Measurements from ENCODE around the gene SAP30.

Gene SAP30

GRCh38 chr4:173370477-173371291 lies at the start of gene SAP30:
Gene SAP30 (plus strand): TSS chr4:173370954. CDS start chr4:173371183, 229 bp downstream.
- DNase-seq = peak; percentile 99

GRCh38 chr4:173325007-173325736 lies 45.6 kb upstream of the SAP30 start:
- no peak for DNase-seq

- DNase-seq = no peak
These were observed 42.4 kb upstream of the SAP30 start for GRCh38 chr4:173328236-173328901.

GRCh38 chr4:173330590-173330989 lies 40.2 kb upstream of the SAP30 start:
- no peak for DNase-seq

GRCh38 chr4:173332021-173332487 lies 38.7 kb upstream of the SAP30 start:
- no peak for DNase-seq

GRCh38 chr4:173332963-173333657 lies 37.6 kb upstream of the SAP30 start:
- peak; percentile 69 for DNase-seq

GRCh38 chr4:173333658-173334084 lies 37.1 kb upstream of the SAP30 start:
- DNase-seq = peak; percentile 82

GRCh38 chr4:173334085-173334890 lies 36.5 kb upstream of the SAP30 start, which contains the start of gene HMGB2:
Gene HMGB2 (minus strand): TSS chr4:173334358. CDS start chr4:173333649, 709 bp downstream.
- DNase-seq = peak; percentile 100

GRCh38 chr4:173334891-173335752 lies 35.6 kb upstream of the SAP30 start:
- DNase-seq = peak; percentile 78

GRCh38 chr4:173337463-173337862 lies 33.3 kb upstream of the SAP30 start:
- DNase-seq = no peak

- no peak for DNase-seq
These were observed 26.8 kb upstream of the SAP30 start for GRCh38 chr4:173343832-173344397.

GRCh38 chr4:173345648-173346047 lies 25.1 kb upstream of the SAP30 start:
- no peak for DNase-seq

GRCh38 chr4:173346074-173346473 lies 24.7 kb upstream of the SAP30 start:
- DNase-seq = no peak

- no peak for DNase-seq
These were observed 23.3 kb upstream of the SAP30 start for GRCh38 chr4:173347467-173347866.

- DNase-seq = no peak
These were observed 12.8 kb upstream of the SAP30 start for GRCh38 chr4:173357939-173358338.

- no peak for DNase-seq
These were observed 10.1 kb upstream of the SAP30 start for GRCh38 chr4:173360587-173361221.

GRCh38 chr4:173362666-173363065 lies 8.1 kb upstream of the SAP30 start:
- DNase-seq = no peak

- peak; percentile 64 for DNase-seq
These were observed 5.3 kb upstream of the SAP30 start for GRCh38 chr4:173365359-173365996.

GRCh38 chr4:173367285-173367684 lies 3.5 kb upstream of the SAP30 start:
- DNase-seq = no peak
